ENCODE results near the gene ZNF141.
"Not testable (repeated sequence)": the region's sequence is repeated elsewhere in the genome, so short reads cannot be mapped to it uniquely, and the experiment has no call there.

The ZNF141 gene

DNA sequence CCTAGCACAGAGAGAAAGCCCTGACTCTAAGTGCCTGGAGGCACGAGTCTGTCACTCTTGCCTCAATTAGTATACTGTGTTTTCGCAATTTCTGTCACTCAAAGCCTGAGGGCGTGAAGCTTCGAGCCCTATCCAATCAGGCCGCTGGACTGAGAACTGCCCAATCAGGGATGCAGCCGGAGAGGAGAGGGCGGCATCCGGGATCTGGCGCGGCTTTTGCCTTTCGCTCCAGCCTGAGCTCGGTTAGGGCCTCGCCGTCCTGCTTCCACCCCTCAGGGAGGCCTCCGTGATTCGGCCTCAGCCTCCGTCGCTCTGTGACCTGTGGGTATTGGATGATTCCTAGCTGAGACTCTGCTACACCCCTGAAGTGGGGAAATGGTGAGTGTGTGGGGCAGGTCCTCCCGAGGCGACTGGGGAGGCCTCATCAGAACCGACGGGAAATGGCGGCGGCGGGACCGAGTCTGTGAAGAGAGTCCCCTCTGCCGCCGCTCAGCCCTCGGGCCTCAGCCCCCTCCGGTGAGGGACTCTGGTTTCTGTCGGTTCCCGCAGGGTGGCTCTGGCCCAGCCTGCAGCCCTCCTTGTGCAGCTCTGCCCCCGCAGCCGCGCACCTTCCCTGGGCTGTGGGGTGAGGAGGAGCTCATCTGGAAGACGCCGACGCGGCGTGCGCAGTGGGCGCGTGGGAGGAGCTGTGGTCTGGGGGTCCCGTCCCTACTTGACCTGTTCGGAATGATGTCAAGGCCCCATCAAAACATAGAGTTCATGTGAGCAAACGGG lies 48.5 kb downstream of the ZNF141 start:
- DNase-seq = no peak

DNA sequence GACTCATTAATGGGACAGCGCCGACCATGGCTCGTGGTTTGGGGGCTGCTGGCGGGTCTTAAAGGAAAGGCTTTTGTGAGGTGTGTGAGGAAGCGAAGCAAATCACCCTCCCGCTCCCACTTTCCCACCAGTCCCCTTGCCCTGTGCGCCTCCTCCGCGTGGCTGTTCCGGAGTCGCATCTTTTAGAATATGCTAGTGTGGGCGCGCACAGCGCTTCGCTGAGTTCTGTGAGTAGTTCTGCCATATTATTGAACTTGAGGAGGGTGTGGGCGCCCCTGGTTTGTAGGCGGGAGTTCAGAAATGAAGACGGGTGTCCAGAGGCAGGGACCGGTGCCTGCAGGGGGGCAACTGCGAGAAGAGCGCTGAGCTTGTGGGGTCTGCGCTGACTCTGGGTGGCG lies 49.1 kb downstream of the ZNF141 start:
- DNase-seq = no peak

DNA sequence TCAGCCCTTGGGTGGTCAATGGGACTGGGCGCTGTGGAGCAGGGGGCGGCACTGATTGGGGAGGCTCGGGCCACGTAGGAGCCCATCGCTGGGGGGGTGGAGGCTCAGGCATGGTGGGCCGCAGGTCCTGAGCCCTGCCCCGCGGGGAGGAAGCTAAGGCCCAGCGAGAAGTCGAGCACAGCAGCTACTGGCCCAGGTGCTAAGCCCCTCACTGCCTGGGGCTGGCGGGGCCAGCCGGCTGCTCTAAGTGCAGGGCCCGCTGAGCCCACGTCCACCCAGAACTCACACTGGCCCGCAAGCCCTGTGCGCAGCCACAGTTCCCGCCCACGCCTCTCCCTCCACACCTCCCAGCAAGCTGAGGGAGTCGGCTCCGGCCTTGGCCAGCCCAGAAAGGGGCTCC lies 66.4 kb downstream of the ZNF141 start:
- DNase-seq = no peak

DNA sequence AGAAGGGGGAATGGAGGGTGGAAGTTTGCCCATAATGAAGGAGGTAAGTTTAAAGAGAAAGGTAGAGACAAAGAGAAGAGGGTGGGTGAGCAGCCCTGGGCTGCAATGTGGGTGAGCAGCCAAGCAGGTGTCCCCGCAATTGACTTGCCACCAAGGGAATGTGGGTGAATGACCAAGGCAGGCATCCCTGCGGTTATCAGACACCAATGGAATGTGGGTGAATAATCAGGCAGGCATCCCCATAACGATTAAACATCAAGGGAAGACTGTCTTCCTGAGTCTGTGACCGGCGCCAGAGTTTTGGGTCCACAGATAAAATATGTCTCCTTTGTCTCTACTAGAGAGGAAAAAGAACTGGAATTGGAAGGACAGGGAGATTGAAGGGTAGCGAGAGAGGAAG lies 70.7 kb downstream of the ZNF141 start:
- DNase-seq = not testable (repeated sequence)

DNA sequence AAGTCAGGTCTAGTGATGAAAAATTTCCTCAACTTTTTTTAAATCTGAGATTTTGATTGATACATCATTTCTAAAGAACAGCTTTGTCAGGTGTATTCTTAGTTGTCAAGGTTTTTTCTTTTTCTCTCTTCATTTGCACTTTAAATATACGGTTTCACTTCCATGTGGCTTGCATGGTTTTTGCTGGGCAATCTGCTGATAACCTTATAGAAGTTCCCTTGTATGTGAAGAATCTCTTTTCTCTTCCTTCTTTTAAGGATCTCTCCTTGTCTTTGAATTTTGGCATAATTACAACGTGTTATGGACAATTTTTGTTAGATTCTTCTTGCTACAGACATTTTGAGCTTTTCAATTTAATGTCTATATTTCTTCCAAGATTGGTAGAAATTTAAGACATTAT lies 85.0 kb downstream of the ZNF141 start:
- no peak for DNase-seq
